ENCODE data around the gene PLRG1. TPM values are rescaled to one million over a fixed set of nuclear protein-coding genes. Genes with fewer than 3 reads are reported as not detected.

PLRG1 gene
- total RNA-seq, 2 experiments from 2014 or later, result 41.7 to 104 TPM

- intact Hi-C loops (cut with micrococcal nuclease; ENCODE audit: unreplicated experiment), result no loop called here
- no peaks in the 10 kb centered on the region for H3K9me3 ChIP-seq (ENCODE audit: low read length)
- no peak overlapping the region for H2AFZ ChIP-seq (ENCODE audit: low read length)
- no TSS peak for BruUV-seq (replicated peaks)
- CTCF ChIA-PET (ENCODE audit: unreplicated experiment), result no interaction called here
- H3K9me2 ChIP-seq (ENCODE audit: insufficient read depth, low read length), result no peaks in the 10 kb centered on the region
- H3K4me1 ChIP-seq (ENCODE audit: insufficient read depth, low read length, poor library complexity, severe bottlenecking), result no peaks in the 10 kb centered on the region
- no peak for DNase-seq (ENCODE audit: low spot score)
- H3K27ac ChIP-seq (ENCODE audit: low read depth, low read length, poor library complexity, severe bottlenecking), result no peak overlapping the region
- no peak overlapping the region for H3K4me3 ChIP-seq (ENCODE audit: low read depth, low read length, poor library complexity, severe bottlenecking)
- H3K36me3 ChIP-seq (ENCODE audit: insufficient read depth, low read length), result no peaks in the 10 kb centered on the region
- H3K4me2 ChIP-seq (ENCODE audit: low read length), result no peak overlapping the region
- POLR2A ChIA-PET, result interaction anchor here (0.6 to 0.9 kb wide), 3 partner anchors 22 to 133 kb away, joined by 3 to 6 read pairs (median 4); no protein-coding TSS in a partner anchor
- H4K20me1 ChIP-seq (ENCODE audit: insufficient read depth, low read length), result no peaks in the 10 kb centered on the region
- TF ChIP-seq EZH2phosphoT487 (IDR thresholded peaks at IDR 0.05; ENCODE audit: borderline replicate concordance, low read depth, low read length), result no peak
- H3K79me2 ChIP-seq (ENCODE audit: insufficient read depth, low read depth, low read length), result no peaks in the 10 kb centered on the region
Measured at GRCh38 chr4:154569028-154569427, 18.8 kb upstream of the PLRG1 start.

- H3K36me3 ChIP-seq (ENCODE audit: insufficient read depth, low read length), result no peaks in the 10 kb centered on the region
- no peaks in the 10 kb centered on the region for H3K9me2 ChIP-seq (ENCODE audit: insufficient read depth, low read length)
- CTCF ChIA-PET (ENCODE audit: unreplicated experiment), result no interaction called here
- H3K79me2 ChIP-seq (ENCODE audit: insufficient read depth, low read depth, low read length), result no peaks in the 10 kb centered on the region
- no peak overlapping the region for H2AFZ ChIP-seq (ENCODE audit: low read length)
- H4K20me1 ChIP-seq (ENCODE audit: insufficient read depth, low read length), result no peaks in the 10 kb centered on the region
- no peak for TF ChIP-seq CTCF (conservative IDR thresholded peaks at IDR 0.05; ENCODE audit: low read length)
- no peak for TF ChIP-seq EZH2phosphoT487 (IDR thresholded peaks at IDR 0.05; ENCODE audit: borderline replicate concordance, low read depth, low read length)
- BruUV-seq (replicated peaks), result no TSS peak
- H3K27ac ChIP-seq (ENCODE audit: low read depth, low read length, poor library complexity, severe bottlenecking), result no peak overlapping the region
- H3K9me3 ChIP-seq (ENCODE audit: low read length), result no peaks in the 10 kb centered on the region
- H3K4me1 ChIP-seq (ENCODE audit: insufficient read depth, low read length, poor library complexity, severe bottlenecking), result no peaks in the 10 kb centered on the region
- DNase-seq (ENCODE audit: low spot score), result no peak
- H3K4me3 ChIP-seq (ENCODE audit: low read depth, low read length, poor library complexity, severe bottlenecking), result no peak overlapping the region
- no peak overlapping the region for H3K4me2 ChIP-seq (ENCODE audit: low read length)
- intact Hi-C loops (cut with micrococcal nuclease; ENCODE audit: unreplicated experiment), result no loop called here
- POLR2A ChIA-PET, result interaction anchor here (0.8 kb wide), 1 partner anchor 59 kb away, joined by 3 read pairs; no protein-coding TSS in a partner anchor
Measured at GRCh38 chr4:154566639-154567204, 16.5 kb upstream of the PLRG1 start.

GRCh38 chr4:154565704-154566103, 15.5 kb upstream of the PLRG1 start:
- H3K4me2 ChIP-seq (ENCODE audit: low read length), result no peak overlapping the region
- no peaks in the 10 kb centered on the region for H3K36me3 ChIP-seq (ENCODE audit: insufficient read depth, low read length)
- no TSS peak for BruUV-seq (replicated peaks)
- H3K9me3 ChIP-seq (ENCODE audit: low read length), result no peaks in the 10 kb centered on the region
- no peaks in the 10 kb centered on the region for H4K20me1 ChIP-seq (ENCODE audit: insufficient read depth, low read length)
- TF ChIP-seq EZH2phosphoT487 (IDR thresholded peaks at IDR 0.05; ENCODE audit: borderline replicate concordance, low read depth, low read length), result no peak
- no peak for TF ChIP-seq CTCF (conservative IDR thresholded peaks at IDR 0.05; ENCODE audit: low read length)
- no peak for DNase-seq (ENCODE audit: low spot score)
- H3K27ac ChIP-seq (ENCODE audit: low read depth, low read length, poor library complexity, severe bottlenecking), result no peak overlapping the region
- CTCF ChIA-PET (ENCODE audit: unreplicated experiment), result no interaction called here
- H3K9me2 ChIP-seq (ENCODE audit: insufficient read depth, low read length), result no peaks in the 10 kb centered on the region
- no peaks in the 10 kb centered on the region for H3K79me2 ChIP-seq (ENCODE audit: insufficient read depth, low read depth, low read length)
- H3K4me3 ChIP-seq (ENCODE audit: low read depth, low read length, poor library complexity, severe bottlenecking), result no peak overlapping the region
- POLR2A ChIA-PET, result no interaction called here
- H3K4me1 ChIP-seq (ENCODE audit: insufficient read depth, low read length, poor library complexity, severe bottlenecking), result no peaks in the 10 kb centered on the region
- intact Hi-C loops (cut with micrococcal nuclease; ENCODE audit: unreplicated experiment), result no loop called here
- no peak overlapping the region for H2AFZ ChIP-seq (ENCODE audit: low read length)

Measured in OCI-LY7 (cell line).